GM18867 (cell line): ENCODE measurements around the gene NSUN3.
A peak's percentile ranks its signal among the peaks of the same experiment; 100 is the strongest.
"Not testable (repeated sequence)": the region's sequence is repeated elsewhere in the genome, so short reads cannot be mapped to it uniquely, and the experiment has no call there.

Experiments used
- ATAC-seq: cut with Tn5 transposase; IDR thresholded peaks from one replicate; pipeline ENCODE4 v1.9.1; 2021; ENCODE audit warnings: mild to moderate bottlenecking, moderate library complexity; ENCODE audit not compliant: unreplicated experiment

Gene NSUN3

DNA sequence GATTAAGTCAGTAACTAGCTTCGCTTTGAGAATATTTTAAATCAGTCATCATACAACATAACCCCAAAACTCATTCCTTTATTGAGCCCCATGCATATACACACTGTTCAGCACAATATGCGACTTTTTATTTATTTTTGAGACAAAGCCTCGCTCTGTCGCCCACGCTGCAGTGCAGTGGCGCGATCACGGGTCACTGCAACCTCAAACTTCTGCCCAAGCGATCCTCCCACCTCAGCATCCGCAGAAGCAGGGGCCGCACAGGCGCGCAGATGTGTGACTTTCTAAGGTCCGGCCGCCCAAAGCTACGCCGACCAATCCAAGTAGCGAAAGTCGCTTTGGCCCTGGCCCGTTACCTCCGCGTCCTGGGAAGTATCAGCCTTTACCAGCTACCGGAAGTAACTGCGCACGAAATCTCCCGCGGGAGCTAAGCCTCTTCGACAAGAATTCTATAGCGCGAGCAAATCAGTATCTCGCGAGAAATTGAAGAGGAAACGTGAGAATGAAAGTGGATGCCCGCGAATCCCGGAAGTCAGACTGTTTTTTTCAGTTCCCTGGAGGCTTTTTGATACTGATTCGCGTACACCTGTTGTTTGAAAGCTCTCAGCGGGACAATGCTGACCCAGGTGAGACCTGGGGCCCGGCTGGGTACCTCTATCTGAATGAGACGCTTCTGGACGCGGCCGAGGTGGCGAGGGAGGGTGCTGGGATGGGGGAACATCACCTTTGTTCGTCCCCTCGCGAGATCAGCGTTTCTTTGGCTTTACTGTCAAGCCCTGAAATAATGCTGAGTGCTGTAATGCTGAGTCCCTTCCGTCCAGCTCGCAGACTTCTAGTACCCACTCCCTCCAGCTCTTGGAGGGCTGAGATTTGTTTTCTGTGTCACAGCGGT, at the start of gene NSUN3, which contains the start of gene DHFR2:
NSUN3 (plus strand) TSS at position 549 of the 892 bp plus-strand sequence; CDS start at position 615, 66 bp downstream.
DHFR2 (minus strand) TSS at position 404 of the 892 bp plus-strand sequence. CDS start 1,405 bp downstream, outside the sequence.
- ATAC-seq, result peak; percentile 93

DNA sequence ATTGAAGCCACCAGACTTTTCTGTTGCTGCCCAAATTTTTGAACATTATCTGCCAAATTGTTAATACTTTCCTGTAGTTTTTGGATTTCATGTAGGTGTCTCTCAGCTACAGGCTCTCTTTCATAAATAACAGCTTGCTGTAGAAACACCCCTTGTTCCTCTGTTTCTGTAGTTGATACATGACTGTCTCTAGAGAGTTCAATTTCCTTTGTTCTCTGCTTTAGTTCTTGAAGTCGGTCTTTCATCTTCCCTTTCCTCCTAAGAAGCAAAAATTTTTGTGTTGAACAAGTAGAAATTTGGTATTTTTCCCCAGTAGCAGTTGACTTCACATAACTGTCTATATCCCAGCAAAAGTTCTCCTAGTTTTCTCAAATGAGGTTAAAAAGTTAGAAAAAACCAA, 47.8 kb upstream of the NSUN3 start:
- no peak for ATAC-seq

DNA sequence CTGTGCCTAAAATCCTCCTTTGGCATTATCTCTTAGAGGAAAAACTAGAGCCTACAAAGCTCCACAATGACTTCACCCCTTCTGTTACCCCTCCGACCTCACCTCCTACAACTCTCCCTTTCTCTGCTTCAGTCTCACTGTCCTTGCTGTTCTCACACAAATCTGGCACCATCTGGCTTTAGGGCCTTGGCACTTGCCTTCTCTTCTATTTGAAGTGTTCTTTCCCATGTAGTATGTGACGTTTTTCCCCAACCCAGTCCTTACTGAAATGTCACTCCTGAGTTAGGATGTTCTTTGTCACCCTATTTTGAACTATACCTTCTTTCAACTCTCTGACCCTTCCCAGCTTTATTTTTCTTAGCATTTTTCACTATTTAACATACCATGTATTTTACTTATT, 43.2 kb upstream of the NSUN3 start:
- no peak for ATAC-seq

DNA sequence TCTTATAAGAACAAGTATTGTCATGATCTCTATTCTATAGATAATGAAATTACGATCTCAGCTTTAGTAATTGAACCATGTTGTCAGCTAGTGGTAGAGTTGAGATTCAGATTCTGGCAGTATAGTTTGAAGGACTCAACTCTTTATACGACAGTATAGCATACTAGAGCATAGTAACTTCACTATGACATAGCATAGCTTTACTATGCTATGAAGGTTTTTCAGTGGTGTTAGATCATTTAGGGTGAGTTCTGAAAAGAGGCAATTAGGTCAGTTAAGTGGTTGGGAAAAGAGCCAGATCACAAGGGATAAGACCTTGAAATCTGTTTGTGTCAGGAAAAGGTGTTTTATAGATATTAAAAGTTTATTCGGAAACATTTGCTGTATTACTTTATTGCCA, 42.6 kb upstream of the NSUN3 start:
- ATAC-seq, result no peak

DNA sequence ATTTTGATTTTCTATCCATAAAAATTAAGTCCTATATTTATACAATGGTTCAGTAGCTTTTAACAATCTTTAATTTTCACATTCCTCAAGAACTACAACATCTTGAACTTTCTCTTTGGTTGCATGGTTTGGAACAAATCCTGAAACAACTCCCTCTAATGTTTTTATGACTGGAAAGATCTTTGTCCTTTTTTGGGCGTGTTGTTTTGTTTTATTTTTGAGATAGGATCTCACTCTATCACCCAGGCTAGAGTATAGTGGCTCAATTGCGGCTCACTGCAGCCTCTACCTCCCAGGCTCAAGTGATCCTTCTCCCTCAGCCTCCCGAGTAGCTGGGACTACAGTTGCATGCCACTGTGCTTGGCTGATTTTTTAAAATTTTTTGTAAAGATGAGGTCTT, 38.5 kb upstream of the NSUN3 start:
- ATAC-seq, result no peak

DNA sequence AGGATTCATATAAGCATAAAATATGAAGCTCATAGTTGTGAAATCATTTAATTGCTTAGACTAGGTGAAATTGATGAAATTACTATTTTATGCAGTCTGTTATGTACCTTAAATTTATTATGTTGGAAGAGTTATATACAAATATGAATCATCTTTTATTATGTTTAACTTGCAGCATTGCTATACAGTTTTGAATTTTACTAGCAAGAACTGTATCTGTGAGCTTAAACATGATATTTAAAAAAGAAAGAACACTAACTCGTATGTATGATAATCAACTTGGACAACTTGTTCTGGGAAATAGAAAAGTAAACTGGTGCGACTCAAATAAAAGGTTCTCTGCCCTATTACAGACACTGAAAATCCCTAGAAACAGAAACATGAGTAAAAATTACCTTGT, 36.2 kb upstream of the NSUN3 start:
- no peak for ATAC-seq

DNA sequence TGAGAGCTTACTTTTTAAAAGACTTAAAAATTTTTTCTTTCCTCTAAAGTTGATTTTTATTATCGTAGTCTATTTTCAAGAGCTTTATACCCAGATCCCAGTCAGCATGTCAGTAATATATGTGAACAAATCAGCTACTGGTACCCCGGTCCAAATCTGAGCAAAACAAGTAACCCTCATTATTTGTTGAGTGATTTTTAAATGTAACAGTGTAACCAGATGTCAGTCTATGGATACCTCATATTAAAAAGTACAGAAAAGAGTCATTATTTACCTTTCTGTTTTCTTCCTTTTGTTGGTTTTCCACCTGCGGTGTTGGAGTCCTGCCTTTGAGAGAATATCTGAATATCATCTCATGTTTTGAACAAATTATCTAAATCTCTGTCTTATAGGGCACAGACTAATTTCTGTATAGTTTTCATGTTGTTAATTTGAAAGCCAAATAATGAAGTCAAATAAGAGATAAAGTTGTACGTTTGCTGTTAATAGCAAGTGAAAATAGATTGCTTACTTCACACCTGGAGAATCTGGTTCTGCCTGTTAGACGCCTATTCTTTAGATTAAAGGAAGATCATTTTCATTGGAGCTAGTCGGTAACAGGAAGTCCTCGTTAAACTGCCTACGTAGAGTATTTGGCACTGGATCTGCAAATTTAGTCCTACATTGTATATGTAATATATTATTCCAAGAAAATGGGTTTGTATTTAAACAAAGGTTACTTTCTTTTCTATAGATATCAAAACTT, 34.6 kb upstream of the NSUN3 start, which contains the start of gene STX19:
STX19 (minus strand) TSS at position 505 of the 745 bp plus-strand sequence. CDS start 13,328 bp downstream, outside the sequence.
- ATAC-seq, result no peak

DNA sequence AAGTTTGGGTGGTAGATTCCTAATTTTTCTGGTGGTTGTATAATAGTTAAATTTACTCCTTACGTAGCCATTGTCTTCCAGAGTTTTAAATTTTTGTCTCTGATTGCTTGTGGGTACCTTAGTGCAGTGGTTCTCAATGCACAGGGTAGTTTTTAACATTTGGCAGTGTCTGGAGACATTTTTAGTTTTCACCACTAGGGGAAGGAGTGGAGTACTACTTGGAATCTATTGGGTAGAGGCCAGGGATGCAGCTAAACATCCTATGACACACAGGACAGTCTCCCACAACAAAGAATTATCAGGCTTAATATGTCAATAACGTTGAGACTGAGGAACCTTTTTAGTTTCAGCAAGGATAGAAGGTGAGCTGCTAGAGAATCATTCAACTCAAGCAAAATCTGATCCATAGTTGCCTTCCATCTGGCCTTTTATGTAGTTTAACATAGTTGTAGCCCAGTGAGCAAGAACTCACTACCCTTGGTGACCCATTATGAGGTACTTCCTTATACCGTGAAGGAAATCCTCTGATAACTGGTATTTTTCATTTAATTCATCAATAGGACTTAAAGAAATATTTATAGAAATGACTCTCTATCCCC, 25.9 kb upstream of the NSUN3 start:
- peak; percentile 80 for ATAC-seq

DNA sequence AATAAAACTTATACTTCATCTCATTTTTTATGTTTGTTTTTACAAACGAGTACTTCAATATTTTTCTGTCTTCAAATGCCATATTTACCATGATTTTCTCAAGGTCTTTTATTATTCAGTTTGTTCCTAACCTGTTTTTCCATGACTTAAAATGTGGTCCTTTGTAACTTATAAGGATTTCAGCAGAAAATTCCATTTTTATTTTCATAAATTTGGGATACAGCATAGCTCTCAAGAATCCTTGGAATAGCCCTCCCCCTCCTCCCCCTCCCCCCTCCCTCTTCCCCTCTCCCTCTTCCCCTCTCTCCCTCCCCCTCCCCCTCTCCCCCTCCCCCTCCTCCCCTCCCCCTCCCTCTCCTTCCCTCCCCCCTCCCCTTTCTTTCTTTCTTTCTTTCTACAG, 19.6 kb upstream of the NSUN3 start:
- no peak for ATAC-seq

DNA sequence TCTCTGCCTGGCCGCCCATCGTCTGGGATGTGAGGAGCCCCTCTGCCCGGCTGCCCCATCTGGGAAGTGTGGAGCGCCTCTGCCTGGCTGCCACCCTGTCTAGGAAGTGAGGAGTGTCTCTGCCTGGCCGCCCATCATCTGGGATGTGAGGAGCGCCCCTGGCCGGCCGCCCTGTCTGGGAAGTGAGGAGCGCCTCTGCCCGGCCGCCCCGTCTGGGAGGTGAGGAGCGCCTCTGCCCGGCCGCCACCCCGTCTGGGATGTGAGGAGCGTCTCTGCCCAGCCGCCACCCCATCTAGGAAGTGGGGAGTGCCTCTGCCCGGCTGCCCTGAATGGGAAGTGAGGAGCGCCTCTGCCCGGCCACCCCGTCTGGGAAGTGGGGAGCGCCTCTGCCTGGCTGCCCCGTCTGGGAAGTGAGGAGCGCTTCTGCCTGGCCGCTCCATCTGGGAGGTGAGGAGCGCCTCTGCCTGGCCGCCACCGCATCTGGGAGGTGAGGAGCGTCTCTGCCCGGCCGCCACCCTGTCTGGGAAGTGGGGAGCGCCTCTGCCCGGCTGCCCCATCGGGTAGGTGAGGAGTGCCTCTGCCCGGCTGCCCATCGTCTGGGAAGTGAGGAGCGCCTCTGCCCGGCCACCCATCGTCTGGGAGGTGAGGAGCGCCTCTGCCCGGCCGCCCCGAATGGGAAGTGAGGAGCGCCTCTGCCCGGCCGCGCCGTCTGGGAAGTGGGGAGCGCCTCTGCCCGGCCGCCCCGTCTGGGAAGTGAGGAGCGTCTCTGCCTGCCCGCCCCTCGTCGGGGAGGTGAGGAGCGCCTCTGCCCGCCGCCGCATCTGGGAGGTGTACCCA, 18.5 kb upstream of the NSUN3 start:
- not testable (repeated sequence) for ATAC-seq

DNA sequence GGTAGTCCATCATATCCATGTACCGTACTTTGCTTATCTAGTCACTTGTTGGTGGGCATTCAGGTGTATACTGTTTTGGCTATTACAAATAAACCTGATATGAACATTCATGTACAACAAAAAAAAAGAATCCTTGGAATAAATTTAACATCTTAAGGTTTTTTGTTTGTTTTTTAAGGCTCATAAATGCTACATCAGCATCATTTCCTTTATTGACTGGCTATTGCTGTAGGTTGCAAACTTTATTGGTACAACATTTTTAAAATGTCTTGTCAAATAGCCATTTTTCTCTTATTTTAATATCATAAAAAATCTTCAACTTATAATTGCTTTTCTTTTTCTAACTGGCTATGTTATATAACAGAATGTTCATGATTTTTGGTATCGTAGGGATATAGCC, 16.3 kb upstream of the NSUN3 start:
- no peak for ATAC-seq

DNA sequence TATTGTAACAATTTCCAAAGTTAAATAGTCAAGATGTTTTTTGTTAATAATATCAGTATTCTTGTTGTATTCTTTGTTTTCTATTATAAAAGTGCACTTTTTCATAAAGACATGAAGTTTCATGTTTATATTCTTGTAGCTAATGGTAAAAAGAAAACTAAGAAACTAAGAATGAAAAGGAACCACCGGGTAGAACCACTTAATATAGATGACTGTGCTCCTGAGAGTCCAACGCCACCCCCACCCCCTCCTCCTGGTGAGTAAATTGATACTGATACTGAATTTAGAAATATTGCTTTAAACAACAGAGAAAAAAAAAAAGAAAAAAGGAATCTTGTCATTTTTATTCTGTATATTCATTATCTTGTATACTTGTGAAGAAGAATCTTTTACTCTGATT, 13.6 kb upstream of the NSUN3 start:
- ATAC-seq, result no peak

DNA sequence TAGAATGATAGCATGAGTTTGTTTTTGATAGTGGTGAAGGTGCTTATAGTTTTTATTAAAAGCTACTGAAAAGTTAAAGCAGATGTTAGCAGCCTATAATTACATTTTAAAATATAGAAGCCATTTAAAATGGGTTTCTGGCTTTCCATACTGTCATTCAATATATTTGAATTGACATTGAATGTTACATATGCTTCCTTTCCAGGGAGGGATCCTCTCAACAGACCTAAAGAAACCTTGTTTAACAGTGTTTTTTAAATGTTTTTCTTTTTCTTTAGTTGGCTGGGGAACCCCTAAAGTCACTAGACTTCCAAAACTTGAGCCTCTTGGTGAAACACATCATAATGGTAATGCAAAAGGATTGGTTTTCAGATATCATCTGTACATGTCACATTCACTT, 12.3 kb upstream of the NSUN3 start:
- ATAC-seq, result no peak

DNA sequence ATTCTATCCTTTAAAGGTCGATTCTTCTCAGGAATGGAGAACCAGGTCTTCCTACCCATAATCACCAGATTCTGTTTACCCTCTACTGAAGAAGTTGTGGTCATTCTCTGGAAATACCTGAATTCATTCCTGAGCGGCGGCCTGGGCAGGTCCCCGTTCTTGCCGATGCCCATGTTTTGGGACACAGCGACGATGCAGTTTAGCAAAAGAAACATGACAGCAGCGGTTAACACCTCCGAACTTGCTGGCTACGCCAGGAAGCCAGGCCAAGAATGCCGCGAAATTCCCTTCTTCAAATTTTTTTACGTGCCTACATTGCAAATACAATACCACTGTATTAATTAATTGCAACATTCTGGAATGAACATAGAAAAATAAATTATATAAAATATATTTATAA, 1.6 kb upstream of the NSUN3 start:
- no peak for ATAC-seq

DNA sequence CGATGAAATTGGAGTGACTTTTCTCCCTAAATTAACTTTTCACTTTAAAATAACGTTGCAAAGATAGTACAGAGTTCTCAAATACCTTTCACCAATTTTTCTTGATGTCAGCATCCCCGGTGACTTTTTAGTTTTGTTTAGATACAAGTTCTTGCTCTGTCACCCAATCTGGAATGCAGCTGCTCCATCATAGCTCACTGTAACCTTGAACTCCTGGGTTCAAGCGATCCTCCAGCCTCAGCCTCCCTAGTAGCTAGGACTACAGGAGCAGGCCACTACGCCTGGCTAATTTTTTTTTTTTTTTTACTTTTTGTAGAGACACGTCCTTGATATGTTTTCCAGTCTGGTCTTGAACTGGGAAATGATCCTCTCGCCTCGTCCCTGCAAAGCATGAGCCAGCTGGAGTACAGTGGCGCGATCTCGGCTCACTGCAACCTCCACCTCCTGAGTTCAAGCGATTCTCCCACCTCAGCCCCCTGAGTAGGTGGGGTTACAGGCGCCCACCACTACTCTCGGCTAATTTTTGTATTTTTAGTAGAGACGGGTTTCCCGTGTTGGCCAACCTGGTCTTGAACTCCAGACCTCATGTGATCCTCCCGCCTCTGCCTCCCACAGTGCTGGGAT, 747 bp downstream of the NSUN3 start:
- no peak for ATAC-seq

DNA sequence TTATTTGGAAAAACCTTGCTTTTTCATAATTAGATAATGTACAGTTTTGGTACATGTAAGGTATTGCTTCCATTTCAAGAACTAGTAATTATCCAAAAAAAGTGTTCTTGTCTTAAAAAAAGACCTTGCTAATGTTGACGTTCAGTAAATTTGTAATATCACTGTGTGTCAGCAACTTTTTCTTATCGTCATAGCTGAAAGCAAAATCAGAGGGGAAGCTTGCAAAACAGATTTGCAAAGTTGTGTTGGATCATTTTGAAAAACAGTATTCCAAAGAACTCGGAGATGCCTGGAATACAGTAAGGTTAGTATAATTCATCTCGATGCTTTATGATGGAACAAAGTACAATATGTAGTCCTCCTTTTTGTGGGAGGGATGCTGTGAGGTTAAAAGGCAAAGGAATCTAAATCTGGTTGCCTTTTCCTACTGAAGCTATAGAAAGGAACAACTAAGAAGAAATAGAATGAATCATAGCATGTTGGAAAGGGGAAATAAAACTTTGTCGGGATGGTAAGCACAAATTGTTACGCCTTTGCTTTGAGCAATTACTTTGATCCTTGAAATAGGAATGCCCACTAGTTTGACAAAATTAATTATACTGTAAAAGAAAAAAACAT, 1.5 kb downstream of the NSUN3 start:
- ATAC-seq, result no peak

DNA sequence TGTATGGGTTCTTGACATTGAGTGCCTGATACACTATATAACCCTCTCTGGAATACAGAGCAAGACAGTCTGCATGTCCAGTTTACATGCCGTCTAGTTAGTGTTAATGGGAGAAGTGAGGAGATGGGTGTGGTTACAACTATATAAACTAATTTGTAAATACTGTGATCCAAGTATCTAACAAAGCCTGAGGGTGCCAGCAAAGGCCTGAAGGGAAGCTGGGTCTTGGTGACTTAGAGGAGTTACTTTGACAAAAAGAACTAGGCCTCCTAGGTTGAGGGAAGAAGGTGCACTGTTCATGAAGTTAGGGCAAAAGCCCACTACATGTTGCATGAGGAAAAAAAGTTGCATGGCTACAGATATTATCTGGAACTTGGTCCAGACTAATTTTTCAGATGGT, 2.3 kb downstream of the NSUN3 start:
- ATAC-seq, result no peak

DNA sequence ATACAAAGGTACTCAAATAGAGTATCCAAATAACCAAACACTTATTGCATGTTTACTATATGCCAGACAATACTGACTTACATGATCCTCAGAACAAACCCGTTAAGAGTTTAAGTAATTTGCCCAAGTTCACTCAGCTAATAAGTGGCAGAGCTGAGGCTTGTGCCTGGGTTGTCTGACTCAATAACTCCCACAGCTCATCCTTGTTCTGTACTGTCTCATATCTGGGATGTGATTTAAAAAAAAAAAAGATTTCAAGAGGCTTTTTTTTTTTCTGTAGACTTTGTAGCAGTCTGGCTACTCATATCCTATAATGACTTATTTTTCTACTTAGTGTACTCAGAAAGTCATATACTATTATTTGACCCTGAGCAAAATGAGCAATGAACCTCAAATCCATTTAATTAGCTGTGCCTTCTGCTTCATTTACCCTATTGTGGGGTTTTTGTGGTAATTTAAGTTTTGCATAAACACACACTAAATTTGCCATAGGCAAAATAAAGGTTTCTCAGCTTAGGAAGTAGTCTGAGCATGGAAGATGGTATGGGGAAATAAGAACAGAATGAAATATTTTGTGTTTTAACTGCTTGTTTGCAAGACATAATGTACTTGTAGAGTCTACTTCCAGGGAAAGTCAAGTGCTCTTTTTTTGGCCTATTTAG, 3.1 kb downstream of the NSUN3 start:
- ATAC-seq, result no peak
